ENCODE measurements around the gene BTC. TPM values are rescaled to one million over a fixed set of nuclear protein-coding genes. Genes with fewer than 3 reads are reported as not detected.

BTC gene
- total and polyA plus RNA-seq, 8 donors = 1.2 to 3.7 (median 1.6) TPM

- ATAC-seq (no peak), DNase-seq (no peak), FAIRE-seq (no peak)
- H3K36me3 ChIP-seq = no peaks in the 10 kb centered on the region
- no peaks in the 10 kb centered on the region for H3K4me1 ChIP-seq
- intact Hi-C loops (cut with DNase I) = no loop called here
- 56 to 60% methylated on average over 3 of the region's 3 CpGs for WGBS, 2 donors
- TF ChIP-seq CTCF (IDR thresholded peaks at IDR 0.05) = no peak
- H3K27ac ChIP-seq = no peak overlapping the region
- H3K4me3 ChIP-seq = no peak overlapping the region
- H3K27me3 ChIP-seq = no peaks in the 10 kb centered on the region
- no peaks in the 10 kb centered on the region for H3K9me3 ChIP-seq
Observed at GRCh38 chr4:74800310-74800709, 6.0 kb upstream of the BTC start.

DNA sequence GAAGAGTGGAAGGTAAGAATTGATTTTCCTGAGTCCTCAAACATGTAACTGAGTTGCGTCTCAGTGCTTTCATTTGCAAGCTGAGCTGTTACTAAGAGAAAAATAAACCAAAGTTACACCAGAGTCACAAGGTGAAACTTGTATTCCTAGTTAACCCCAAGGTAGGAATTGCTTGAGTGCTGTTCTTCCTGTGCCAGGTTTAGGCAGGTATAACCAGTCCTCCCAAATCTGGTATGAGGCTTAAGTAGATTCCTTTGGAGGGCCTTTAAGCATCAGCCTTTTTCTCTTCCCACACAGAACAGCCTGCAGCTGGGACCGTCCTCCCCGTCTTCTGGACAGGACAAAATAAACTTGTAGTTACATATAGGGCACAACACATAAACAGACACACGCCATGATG lies 2.3 kb upstream of the BTC start:
- ATAC-seq = no peak
- Histone ChIP-seq H3K27me3 (no peaks in the 10 kb centered on the region), H3K9me3 (no peaks in the 10 kb centered on the region), H3K4me3 (no peak overlapping the region), H3K27ac (no peak overlapping the region), H3K4me1 (no peaks in the 10 kb centered on the region), H3K36me3 (no peaks in the 10 kb centered on the region)
- 84 to 85% methylated on average over 4 of the region's 4 CpGs for WGBS, 2 donors
- no peak for FAIRE-seq
- TF ChIP-seq CTCF (IDR thresholded peaks at IDR 0.05) = no peak
- DNase-seq = no peak
- intact Hi-C loops (cut with DNase I) = no loop called here

- FAIRE-seq = no peak
- peak; percentile 82 to 95 (median 86) for DNase-seq
- no peaks in the 10 kb centered on the region for H3K36me3 ChIP-seq
- H3K4me1 ChIP-seq = no peaks in the 10 kb centered on the region
- intact Hi-C loops (cut with DNase I) = no loop called here
- peak in 3 of 4 donors; percentile 9 to 29 (median 22) for TF ChIP-seq CTCF (IDR thresholded peaks at IDR 0.05)
- H3K27ac ChIP-seq = peak overlapping the region; percentile 95 to 99 (median 98)
- peak overlapping the region; percentile 27 to 68 (median 64) for H3K4me3 ChIP-seq
- no peaks in the 10 kb centered on the region for H3K27me3 ChIP-seq
- 1% methylated on average over 42 of the region's 42 CpGs for WGBS, 2 donors
- ATAC-seq = peak; percentile 89 to 95 (median 92)
- H3K9me3 ChIP-seq = no peaks in the 10 kb centered on the region
Observed at GRCh38 chr4:74793757-74794381, 454 bp downstream of the BTC start.

DNA sequence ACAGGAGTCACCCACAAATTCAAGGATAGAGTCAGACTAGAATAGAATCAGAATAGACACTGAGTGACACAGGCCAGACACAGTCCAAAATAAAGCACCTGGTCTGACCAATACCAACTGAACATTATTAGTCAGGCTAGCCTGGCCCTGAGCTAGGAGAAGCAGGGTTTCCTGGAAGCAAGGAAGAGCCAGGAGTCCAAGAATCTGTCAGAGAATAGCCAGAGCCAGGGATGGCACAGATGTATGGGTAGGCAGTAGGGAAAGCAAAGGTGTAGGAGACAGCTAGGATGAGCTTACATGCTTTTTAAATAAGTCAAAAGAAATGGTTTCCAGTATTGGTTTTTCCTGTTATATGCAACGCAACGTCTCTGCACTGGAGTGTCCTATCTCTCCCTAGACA lies 3.7 kb downstream of the BTC start:
- Histone ChIP-seq H3K4me1 (no peaks in the 10 kb centered on the region), H3K4me3 (no peak overlapping the region), H3K27ac (no peak overlapping the region), H3K9me3 (no peaks in the 10 kb centered on the region), H3K27me3 (no peaks in the 10 kb centered on the region), H3K36me3 (no peaks in the 10 kb centered on the region)
- intact Hi-C loops (cut with DNase I) = no loop called here
- TF ChIP-seq CTCF (IDR thresholded peaks at IDR 0.05) = no peak
- WGBS, 2 donors = 92 to 93% methylated on average over 2 of the region's 2 CpGs
- DNase-seq = no peak
- no peak for FAIRE-seq
- no peak for ATAC-seq

DNA sequence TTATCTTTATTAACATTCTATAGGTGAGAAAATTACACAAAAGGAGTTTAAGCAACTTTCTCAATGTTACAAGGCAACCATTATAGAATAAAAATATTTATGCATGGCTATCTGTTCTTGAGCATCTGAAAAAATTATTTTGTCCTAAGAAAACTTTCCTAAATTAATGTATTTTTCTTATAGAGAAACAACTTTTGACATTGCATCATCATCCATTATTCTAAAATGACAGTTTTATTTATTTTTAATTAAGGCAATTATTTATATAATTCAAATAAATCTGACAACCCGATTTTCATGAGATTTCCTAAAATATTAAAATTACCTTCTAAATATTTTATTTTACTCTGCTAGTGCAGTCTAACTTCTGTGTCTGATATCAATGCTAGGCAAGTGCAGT lies 4.8 kb downstream of the BTC start:
- no peak for TF ChIP-seq CTCF (IDR thresholded peaks at IDR 0.05)
- ATAC-seq = no peak
- Histone ChIP-seq H3K4me3 (no peak overlapping the region), H3K36me3 (no peaks in the 10 kb centered on the region), H3K9me3 (no peaks in the 10 kb centered on the region), H3K27me3 (no peaks in the 10 kb centered on the region), H3K27ac (no peak overlapping the region), H3K4me1 (no peaks in the 10 kb centered on the region)
- intact Hi-C loops (cut with DNase I) = no loop called here
- no peak for DNase-seq
- 48 to 72% methylated on average over 1 of the region's 1 CpG for WGBS, 2 donors
- peak; percentile 56 for FAIRE-seq
